ENCODE results near the gene NEK4.

NEK4 gene

GRCh38 chr3:52663098-52663497 lies 107.6 kb downstream of the NEK4 start:
- DNase-seq (ENCODE audit: low spot score), result no peak

- no peak for DNase-seq (ENCODE audit: low spot score)
These were observed 110.7 kb downstream of the NEK4 start for GRCh38 chr3:52660046-52660445.
